GM12873 (cell line): ENCODE data around the gene HVCN1.

Source experiments
- CTCF ChIP-seq: IDR thresholded peaks from 2 replicates; pipeline ENCODE4 v1.5.1; 2012; ENCODE audit warnings: low read depth, mild to moderate bottlenecking, moderate library complexity, low read length, control low read depth; ENCODE audit not compliant: insufficient read depth; ENCODE audit errors: missing control alignments

Gene HVCN1

GRCh38 chr12:110640275-110641025 is 48.5 kb downstream of the HVCN1 start:
- TF ChIP-seq CTCF, result no peak

- TF ChIP-seq CTCF, result no peak
Observed at GRCh38 chr12:110639336-110640141, 49.4 kb downstream of the HVCN1 start.

GRCh38 chr12:110638796-110639195 is 50.1 kb downstream of the HVCN1 start:
- TF ChIP-seq CTCF, result no peak

GRCh38 chr12:110637869-110638441 is 51.0 kb downstream of the HVCN1 start:
- TF ChIP-seq CTCF, result no peak

- no peak for TF ChIP-seq CTCF
Observed at GRCh38 chr12:110636516-110636915, 52.4 kb downstream of the HVCN1 start.

- no peak for TF ChIP-seq CTCF
Observed at GRCh38 chr12:110635055-110635454, 53.9 kb downstream of the HVCN1 start.

- TF ChIP-seq CTCF, result no peak
Observed at GRCh38 chr12:110627500-110628195, 61.3 kb downstream of the HVCN1 start.
